Measurements from ENCODE around the gene TTC21A. TPM values are rescaled to one million over a fixed set of nuclear protein-coding genes. Genes with fewer than 3 reads are reported as not detected.

Gene TTC21A
- total RNA-seq, 1 donor from 2014 or later, result 8.8 TPM

DNA sequence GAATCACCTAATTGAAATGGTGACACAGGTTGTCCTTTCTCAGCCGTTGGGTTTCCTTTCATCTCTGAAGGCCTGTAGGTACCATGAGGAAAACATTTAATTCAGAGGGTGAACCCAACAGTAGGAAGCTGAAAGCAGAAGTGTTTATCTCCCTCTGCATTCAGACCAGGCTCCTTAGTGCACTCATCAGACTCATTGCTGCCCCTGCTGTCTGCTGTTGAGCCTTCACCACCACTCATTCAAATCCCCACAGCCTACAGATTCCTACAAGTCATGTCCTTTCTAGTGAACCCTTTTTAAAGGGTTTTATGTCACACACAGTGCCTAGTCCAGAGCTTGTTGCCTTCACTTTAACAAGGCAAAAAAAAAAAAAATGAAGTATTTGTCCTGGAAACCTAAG, 42.3 kb upstream of the TTC21A start:
- Histone ChIP-seq H3K4me1 (no peaks in the 10 kb centered on the region), H3K27me3 (no peaks in the 10 kb centered on the region), H3K27ac (no peak overlapping the region), H3K9me3 (no peaks in the 10 kb centered on the region), H3K36me3 (peaks cover 0 to 27% of the 10 kb centered on the region in 2 donors), H3K4me3 (no peak overlapping the region)
- intact Hi-C loops (cut with DNase I), result no loop called here
- DNase-seq (ENCODE audit: extremely low spot score in 2 of 2), result no peak
- no peak for TF ChIP-seq POLR2A (IDR thresholded peaks at IDR 0.05)
- TF ChIP-seq CTCF (IDR thresholded peaks at IDR 0.05), result no peak
- no peak for TF ChIP-seq POLR2AphosphoS5 (IDR thresholded peaks at IDR 0.05; ENCODE audit: insufficient read depth in 1 of 2, low read depth in 1 of 2)

DNA sequence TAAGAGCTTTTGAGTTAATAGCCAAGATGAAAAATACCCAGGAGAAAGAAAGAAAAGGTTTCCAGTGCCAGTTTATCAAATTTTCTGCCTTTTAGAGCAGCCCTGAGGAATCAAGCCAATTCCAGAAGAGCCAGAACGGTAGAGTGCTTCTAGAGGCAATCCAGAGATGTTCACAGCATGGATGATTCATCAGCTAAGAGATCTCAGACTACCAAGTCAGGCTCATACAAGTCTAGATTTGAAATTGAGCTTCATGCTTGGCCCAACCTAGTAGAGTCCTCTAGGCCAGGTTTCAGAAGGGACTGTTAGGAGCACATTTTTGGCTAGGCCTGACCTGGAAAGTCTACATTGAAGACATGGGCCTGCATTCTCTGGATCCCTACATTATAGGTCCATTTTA, 40.2 kb upstream of the TTC21A start:
- DNase-seq (ENCODE audit: extremely low spot score in 2 of 2), result no peak
- Histone ChIP-seq H3K27ac (no peak overlapping the region), H3K36me3 (peaks cover 0 to 35% of the 10 kb centered on the region in 2 donors), H3K4me1 (no peaks in the 10 kb centered on the region), H3K9me3 (no peaks in the 10 kb centered on the region), H3K4me3 (no peak overlapping the region), H3K27me3 (no peaks in the 10 kb centered on the region)
- intact Hi-C loops (cut with DNase I), result no loop called here
- TF ChIP-seq CTCF (IDR thresholded peaks at IDR 0.05) (no peak), POLR2A (IDR thresholded peaks at IDR 0.05) (no peak), POLR2AphosphoS5 (IDR thresholded peaks at IDR 0.05; ENCODE audit: insufficient read depth in 1 of 2, low read depth in 1 of 2) (no peak)

DNA sequence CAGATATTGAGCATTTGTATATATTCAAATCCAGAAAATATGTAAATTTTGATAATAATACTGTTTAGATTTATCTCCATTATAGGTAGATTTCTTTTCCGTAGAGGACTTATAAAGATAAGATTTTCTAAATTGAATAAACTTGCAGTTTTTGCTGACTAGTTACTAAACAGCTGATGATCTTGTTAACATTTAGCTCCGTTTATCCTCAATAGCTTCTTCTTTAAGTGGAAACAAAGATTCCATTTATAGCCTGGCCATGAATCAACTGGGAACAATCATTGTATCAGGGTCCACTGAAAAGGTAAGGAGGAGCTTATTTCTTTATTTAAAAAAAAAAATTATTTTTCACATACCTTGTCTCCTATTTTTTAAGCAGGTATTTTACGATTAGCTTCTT, 38.9 kb upstream of the TTC21A start:
- no peak overlapping the region for H3K27ac ChIP-seq
- no peak for DNase-seq (ENCODE audit: extremely low spot score in 2 of 2)
- no peak overlapping the region for H3K4me3 ChIP-seq
- no peaks in the 10 kb centered on the region for H3K27me3 ChIP-seq
- peaks cover 0 to 35% of the 10 kb centered on the region in 2 donors for H3K36me3 ChIP-seq
- intact Hi-C loops (cut with DNase I), result no loop called here
- TF ChIP-seq POLR2AphosphoS5 (IDR thresholded peaks at IDR 0.05; ENCODE audit: insufficient read depth in 1 of 2, low read depth in 1 of 2), result no peak
- TF ChIP-seq POLR2A (IDR thresholded peaks at IDR 0.05), result no peak
- no peak for TF ChIP-seq CTCF (IDR thresholded peaks at IDR 0.05)
- H3K9me3 ChIP-seq, result no peaks in the 10 kb centered on the region
- H3K4me1 ChIP-seq, result no peaks in the 10 kb centered on the region

- Histone ChIP-seq H3K27me3 (no peaks in the 10 kb centered on the region), H3K4me1 (no peaks in the 10 kb centered on the region), H3K36me3 (peaks cover 0 to 53% of the 10 kb centered on the region in 2 donors), H3K4me3 (no peak overlapping the region), H3K9me3 (no peaks in the 10 kb centered on the region), H3K27ac (no peak overlapping the region)
- intact Hi-C loops (cut with DNase I), result no loop called here
- TF ChIP-seq CTCF (IDR thresholded peaks at IDR 0.05) (no peak), POLR2A (IDR thresholded peaks at IDR 0.05) (no peak), POLR2AphosphoS5 (IDR thresholded peaks at IDR 0.05; ENCODE audit: insufficient read depth in 1 of 2, low read depth in 1 of 2) (no peak)
- DNase-seq (ENCODE audit: extremely low spot score in 2 of 2), result no peak
Observed at GRCh38 chr3:39075910-39076309, 31.6 kb upstream of the TTC21A start.

- DNase-seq (ENCODE audit: extremely low spot score in 2 of 2), result no peak
- intact Hi-C loops (cut with DNase I), result no loop called here
- Histone ChIP-seq H3K27me3 (no peaks in the 10 kb centered on the region), H3K27ac (no peak overlapping the region), H3K4me1 (no peaks in the 10 kb centered on the region), H3K36me3 (peaks cover 0 to 47% of the 10 kb centered on the region in 2 donors), H3K9me3 (no peaks in the 10 kb centered on the region), H3K4me3 (no peak overlapping the region)
- TF ChIP-seq POLR2AphosphoS5 (IDR thresholded peaks at IDR 0.05; ENCODE audit: insufficient read depth in 1 of 2, low read depth in 1 of 2) (no peak), CTCF (IDR thresholded peaks at IDR 0.05) (no peak), POLR2A (IDR thresholded peaks at IDR 0.05) (no peak)
Observed at GRCh38 chr3:39079530-39079929, 27.9 kb upstream of the TTC21A start.

All from vagina (tissue), 2 donors.